HepG2 (cell line): Measurements from ENCODE around the gene IQCN. TPM values are rescaled to one million over a fixed set of nuclear protein-coding genes. Genes with fewer than 3 reads are reported as not detected.

Experiments
- CHD2 ChIP-seq: IDR thresholded peaks from 2 replicates; pipeline ENCODE4 v1.6.1; 2011; ENCODE audit warnings: low read depth, low read length, improper control_type of control experiment
- KDM3A ChIP-seq: IDR thresholded peaks from 2 replicates; pipeline ENCODE4 v1.6.1; 2018; ENCODE audit warnings: low read depth, missing compliant biosample characterization
- MED1 ChIP-seq: sonication (generic); formaldehyde crosslinking; IDR thresholded peaks from 2 replicates; pipeline ENCODE4 v1.4.0; 2020; ENCODE audit warnings: missing genetic modification reagents
- MEF2D ChIP-seq: sonication (generic); formaldehyde crosslinking; IDR thresholded peaks from 2 replicates; pipeline ENCODE4 v1.5.1; 2020; ENCODE audit warnings: mild to moderate bottlenecking, missing genetic modification reagents
- SP5 ChIP-seq: IDR thresholded peaks from 2 replicates; pipeline ENCODE4 v1.6.1; 2016; ENCODE audit warnings: low read depth, borderline replicate concordance
- ZNF160 ChIP-seq: sonication (generic); formaldehyde crosslinking; IDR thresholded peaks from 2 replicates; pipeline ENCODE4 v1.8.0; 2022; ENCODE audit warnings: mild to moderate bottlenecking, inconsistent platforms, missing genetic modification reagents
- ZNF430 ChIP-seq: sonication (generic); formaldehyde crosslinking; IDR thresholded peaks from 2 replicates; pipeline ENCODE4 v1.9.0; 2021; ENCODE audit warnings: mild to moderate bottlenecking, missing genetic modification reagents
- ZNF773 ChIP-seq: sonication (generic); formaldehyde crosslinking; IDR thresholded peaks from 2 replicates; pipeline ENCODE4 v1.4.0; 2020; ENCODE audit warnings: missing genetic modification reagents, borderline replicate concordance
- ZNF777 ChIP-seq: sonication (generic); formaldehyde crosslinking; IDR thresholded peaks from 2 replicates; pipeline ENCODE4 v1.4.0; 2020; ENCODE audit warnings: missing genetic modification reagents
- polyA plus RNA-seq, 8 experiments: library from polyadenylated mRNA; depleted of rRNA in 3 of 8; stranded (reverse) in 7 of 8; unstranded in 1 of 8; fragments of >200 nt; fragmentation: Illumina TruSeq in 4 of 8; extraction: Trizol in 4 of 8; gene quantifications; 2 replicates each; pipeline versions ENCODE4 v1.2.1 to v1.2.3, GENCODE V29; 2011 to 2016; ENCODE audit warnings: low read depth in 4 of 8, missing spikeins in 1 of 8, mixed read lengths in 1 of 8; ENCODE audit not compliant: insufficient read depth in 1 of 8
- total RNA-seq, 5 experiments: library from RNA; depleted of rRNA; stranded (reverse); fragments of >200 nt; fragmentation: Illumina TruSeq; extraction: Trizol; gene quantifications; 2 replicates each; pipeline ENCODE4 v1.2.3, GENCODE V29; 2016; ENCODE audit warnings: low read depth in 1 of 5
- TF ChIP-seq, protein P1 (sequence below): sonication (generic); formaldehyde crosslinking; conservative IDR thresholded peaks from 2 replicates; pipeline ENCODE4 v1.4.0; 2020; ENCODE audit warnings: missing genetic modification reagents
- TF ChIP-seq, protein P2 (sequence below): IDR thresholded peaks from 2 replicates; pipeline ENCODE4 v1.6.1; 2016; ENCODE audit warnings: missing compliant biosample characterization, missing genetic modification reagents, borderline replicate concordance
- TF ChIP-seq, protein P3 (sequence below): sonication (generic); formaldehyde crosslinking; IDR thresholded peaks from 2 replicates; pipeline ENCODE4 v1.5.1; 2020; ENCODE audit warnings: missing genetic modification reagents, mild to moderate bottlenecking, borderline replicate concordance
- TF ChIP-seq, protein P4 (sequence below): sonication (generic); formaldehyde crosslinking; IDR thresholded peaks from 2 replicates; pipeline ENCODE4 v1.4.0; 2020; ENCODE audit warnings: missing genetic modification reagents
- TF ChIP-seq, protein P5 (sequence below), 2 experiments: IDR thresholded peaks; 2 replicates each; pipeline ENCODE4 v1.6.1; 2011 to 2012; ENCODE audit warnings: low read length in 2 of 2, borderline replicate concordance in 1 of 2, low read depth in 1 of 2, mild to moderate bottlenecking in 1 of 2, moderate library complexity in 1 of 2

The IQCN gene
- total and polyA plus RNA-seq, 2 of the 13 experiments (the other 11 are each of a cell fraction or from before 2014, with no cell fraction given) = 0.04 to 0.18 TPM

DNA sequence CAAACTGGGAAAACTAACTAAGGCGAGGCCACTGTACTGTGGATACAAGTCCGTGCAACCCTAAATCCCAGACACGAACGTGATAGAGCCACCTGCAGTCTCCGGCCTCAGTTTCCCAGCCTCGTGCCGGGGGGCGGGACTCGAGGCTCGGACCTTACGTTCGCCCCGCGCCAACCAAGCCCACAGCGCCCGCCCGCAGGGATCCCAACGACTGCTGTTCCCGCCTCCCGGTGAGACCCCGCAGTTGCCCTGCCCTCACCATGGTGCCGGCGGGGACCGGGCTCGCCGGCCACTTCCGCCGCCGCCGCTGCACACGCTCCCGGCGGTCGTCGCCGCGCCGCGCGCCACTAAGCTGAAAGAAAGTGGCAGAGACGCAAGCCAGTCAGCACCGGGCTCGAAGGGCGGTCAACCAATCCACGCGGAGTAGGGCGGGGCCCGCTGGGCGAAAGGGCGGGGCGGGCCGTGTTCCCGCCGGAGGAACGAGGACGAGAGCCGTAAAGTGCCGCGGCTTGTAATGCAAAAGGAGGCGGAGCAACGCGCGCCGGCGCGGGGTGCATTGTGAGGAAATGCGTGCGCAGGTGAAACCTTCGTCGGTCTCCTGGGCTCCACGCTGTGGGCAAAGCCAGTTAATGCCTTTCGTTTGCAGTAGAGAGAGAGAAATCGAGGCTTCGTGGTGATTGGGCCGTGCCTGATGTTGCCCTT lies 48.7 kb upstream of the IQCN start, which contains the start of gene LSM4 (continued):
- TF ChIP-seq, protein P1, sequence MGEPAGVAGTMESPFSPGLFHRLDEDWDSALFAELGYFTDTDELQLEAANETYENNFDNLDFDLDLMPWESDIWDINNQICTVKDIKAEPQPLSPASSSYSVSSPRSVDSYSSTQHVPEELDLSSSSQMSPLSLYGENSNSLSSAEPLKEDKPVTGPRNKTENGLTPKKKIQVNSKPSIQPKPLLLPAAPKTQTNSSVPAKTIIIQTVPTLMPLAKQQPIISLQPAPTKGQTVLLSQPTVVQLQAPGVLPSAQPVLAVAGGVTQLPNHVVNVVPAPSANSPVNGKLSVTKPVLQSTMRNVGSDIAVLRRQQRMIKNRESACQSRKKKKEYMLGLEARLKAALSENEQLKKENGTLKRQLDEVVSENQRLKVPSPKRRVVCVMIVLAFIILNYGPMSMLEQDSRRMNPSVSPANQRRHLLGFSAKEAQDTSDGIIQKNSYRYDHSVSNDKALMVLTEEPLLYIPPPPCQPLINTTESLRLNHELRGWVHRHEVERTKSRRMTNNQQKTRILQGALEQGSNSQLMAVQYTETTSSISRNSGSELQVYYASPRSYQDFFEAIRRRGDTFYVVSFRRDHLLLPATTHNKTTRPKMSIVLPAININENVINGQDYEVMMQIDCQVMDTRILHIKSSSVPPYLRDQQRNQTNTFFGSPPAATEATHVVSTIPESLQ (CRISPR knock-in tag) = no peak
- TF ChIP-seq, protein P2, sequence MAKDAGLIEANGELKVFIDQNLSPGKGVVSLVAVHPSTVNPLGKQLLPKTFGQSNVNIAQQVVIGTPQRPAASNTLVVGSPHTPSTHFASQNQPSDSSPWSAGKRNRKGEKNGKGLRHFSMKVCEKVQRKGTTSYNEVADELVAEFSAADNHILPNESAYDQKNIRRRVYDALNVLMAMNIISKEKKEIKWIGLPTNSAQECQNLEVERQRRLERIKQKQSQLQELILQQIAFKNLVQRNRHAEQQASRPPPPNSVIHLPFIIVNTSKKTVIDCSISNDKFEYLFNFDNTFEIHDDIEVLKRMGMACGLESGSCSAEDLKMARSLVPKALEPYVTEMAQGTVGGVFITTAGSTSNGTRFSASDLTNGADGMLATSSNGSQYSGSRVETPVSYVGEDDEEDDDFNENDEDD (CRISPR knock-in tag) = peak; percentile 98
- TF ChIP-seq ZNF160 (peak; percentile 66; the same call in 1 of the 2 replicates), MED1 (peak; percentile 71), MEF2D (CRISPR knock-in tag) (no peak), KDM3A (CRISPR knock-in tag) (0 out of 2 replicates have a peak, but pooled peaks have one; percentile 36), CHD2 (peak; percentile 68), ZNF773 (0 out of 2 replicates have a peak, but pooled peaks have one; percentile 11), ZNF430 (CRISPR knock-in tag) (peak; percentile 78), ZNF777 (CRISPR knock-in tag) (peak; percentile 56; the same call in 1 of the 2 replicates), SP5 (CRISPR knock-in tag) (peak; percentile 97)
- TF ChIP-seq, protein P3, sequence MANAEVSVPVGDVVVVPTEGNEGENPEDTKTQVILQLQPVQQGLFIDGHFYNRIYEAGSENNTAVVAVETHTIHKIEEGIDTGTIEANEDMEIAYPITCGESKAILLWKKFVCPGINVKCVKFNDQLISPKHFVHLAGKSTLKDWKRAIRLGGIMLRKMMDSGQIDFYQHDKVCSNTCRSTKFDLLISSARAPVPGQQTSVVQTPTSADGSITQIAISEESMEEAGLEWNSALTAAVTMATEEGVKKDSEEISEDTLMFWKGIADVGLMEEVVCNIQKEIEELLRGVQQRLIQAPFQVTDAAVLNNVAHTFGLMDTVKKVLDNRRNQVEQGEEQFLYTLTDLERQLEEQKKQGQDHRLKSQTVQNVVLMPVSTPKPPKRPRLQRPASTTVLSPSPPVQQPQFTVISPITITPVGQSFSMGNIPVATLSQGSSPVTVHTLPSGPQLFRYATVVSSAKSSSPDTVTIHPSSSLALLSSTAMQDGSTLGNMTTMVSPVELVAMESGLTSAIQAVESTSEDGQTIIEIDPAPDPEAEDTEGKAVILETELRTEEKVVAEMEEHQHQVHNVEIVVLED = peak; percentile 92
- TF ChIP-seq, protein P4, sequence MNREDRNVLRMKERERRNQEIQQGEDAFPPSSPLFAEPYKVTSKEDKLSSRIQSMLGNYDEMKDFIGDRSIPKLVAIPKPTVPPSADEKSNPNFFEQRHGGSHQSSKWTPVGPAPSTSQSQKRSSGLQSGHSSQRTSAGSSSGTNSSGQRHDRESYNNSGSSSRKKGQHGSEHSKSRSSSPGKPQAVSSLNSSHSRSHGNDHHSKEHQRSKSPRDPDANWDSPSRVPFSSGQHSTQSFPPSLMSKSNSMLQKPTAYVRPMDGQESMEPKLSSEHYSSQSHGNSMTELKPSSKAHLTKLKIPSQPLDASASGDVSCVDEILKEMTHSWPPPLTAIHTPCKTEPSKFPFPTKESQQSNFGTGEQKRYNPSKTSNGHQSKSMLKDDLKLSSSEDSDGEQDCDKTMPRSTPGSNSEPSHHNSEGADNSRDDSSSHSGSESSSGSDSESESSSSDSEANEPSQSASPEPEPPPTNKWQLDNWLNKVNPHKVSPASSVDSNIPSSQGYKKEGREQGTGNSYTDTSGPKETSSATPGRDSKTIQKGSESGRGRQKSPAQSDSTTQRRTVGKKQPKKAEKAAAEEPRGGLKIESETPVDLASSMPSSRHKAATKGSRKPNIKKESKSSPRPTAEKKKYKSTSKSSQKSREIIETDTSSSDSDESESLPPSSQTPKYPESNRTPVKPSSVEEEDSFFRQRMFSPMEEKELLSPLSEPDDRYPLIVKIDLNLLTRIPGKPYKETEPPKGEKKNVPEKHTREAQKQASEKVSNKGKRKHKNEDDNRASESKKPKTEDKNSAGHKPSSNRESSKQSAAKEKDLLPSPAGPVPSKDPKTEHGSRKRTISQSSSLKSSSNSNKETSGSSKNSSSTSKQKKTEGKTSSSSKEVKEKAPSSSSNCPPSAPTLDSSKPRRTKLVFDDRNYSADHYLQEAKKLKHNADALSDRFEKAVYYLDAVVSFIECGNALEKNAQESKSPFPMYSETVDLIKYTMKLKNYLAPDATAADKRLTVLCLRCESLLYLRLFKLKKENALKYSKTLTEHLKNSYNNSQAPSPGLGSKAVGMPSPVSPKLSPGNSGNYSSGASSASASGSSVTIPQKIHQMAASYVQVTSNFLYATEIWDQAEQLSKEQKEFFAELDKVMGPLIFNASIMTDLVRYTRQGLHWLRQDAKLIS (CRISPR knock-in tag) = no peak
- TF ChIP-seq, protein P5, sequence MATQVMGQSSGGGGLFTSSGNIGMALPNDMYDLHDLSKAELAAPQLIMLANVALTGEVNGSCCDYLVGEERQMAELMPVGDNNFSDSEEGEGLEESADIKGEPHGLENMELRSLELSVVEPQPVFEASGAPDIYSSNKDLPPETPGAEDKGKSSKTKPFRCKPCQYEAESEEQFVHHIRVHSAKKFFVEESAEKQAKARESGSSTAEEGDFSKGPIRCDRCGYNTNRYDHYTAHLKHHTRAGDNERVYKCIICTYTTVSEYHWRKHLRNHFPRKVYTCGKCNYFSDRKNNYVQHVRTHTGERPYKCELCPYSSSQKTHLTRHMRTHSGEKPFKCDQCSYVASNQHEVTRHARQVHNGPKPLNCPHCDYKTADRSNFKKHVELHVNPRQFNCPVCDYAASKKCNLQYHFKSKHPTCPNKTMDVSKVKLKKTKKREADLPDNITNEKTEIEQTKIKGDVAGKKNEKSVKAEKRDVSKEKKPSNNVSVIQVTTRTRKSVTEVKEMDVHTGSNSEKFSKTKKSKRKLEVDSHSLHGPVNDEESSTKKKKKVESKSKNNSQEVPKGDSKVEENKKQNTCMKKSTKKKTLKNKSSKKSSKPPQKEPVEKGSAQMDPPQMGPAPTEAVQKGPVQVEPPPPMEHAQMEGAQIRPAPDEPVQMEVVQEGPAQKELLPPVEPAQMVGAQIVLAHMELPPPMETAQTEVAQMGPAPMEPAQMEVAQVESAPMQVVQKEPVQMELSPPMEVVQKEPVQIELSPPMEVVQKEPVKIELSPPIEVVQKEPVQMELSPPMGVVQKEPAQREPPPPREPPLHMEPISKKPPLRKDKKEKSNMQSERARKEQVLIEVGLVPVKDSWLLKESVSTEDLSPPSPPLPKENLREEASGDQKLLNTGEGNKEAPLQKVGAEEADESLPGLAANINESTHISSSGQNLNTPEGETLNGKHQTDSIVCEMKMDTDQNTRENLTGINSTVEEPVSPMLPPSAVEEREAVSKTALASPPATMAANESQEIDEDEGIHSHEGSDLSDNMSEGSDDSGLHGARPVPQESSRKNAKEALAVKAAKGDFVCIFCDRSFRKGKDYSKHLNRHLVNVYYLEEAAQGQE (IDR thresholded peaks at IDR 0.05; ENCODE audit: borderline replicate concordance in 1 of 2, low read depth in 1 of 2, low read length in 2 of 2) = no peak; a peak in 1 of 4 replicates
